Measurements from ENCODE around the gene FOSL2.

FOSL2 gene

DNA sequence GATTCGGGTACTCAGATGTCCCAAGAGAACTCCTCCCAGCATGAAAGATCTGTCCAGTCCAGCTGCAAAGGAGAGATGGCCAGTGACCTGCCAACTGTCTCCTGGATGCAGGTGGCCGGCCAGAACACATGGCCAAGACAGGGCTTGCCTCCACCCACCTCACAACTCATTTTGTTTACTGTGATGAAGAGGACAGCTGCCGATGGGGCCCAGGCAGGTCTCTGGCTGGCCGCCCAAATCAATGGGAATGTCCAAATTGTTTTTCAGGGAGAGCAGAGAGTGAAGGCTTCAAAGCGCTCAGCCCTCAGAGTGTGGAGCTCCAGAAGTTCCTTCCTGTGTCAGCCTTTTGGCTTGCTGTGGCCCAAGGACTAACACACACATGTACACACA lies 41.9 kb downstream of the FOSL2 start:
- peaks cover 27% of the 10 kb centered on the region for H3K27me3 Mint-ChIP-seq
- no peaks in the 10 kb centered on the region for H3K4me1 Mint-ChIP-seq
- H3K4me3 Mint-ChIP-seq: no peak overlapping the region
- H3K36me3 Mint-ChIP-seq: no peaks in the 10 kb centered on the region
- no peak overlapping the region for H3K27ac Mint-ChIP-seq
- no peaks in the 10 kb centered on the region for H3K9me3 Mint-ChIP-seq
- no peak for ATAC-seq

DNA sequence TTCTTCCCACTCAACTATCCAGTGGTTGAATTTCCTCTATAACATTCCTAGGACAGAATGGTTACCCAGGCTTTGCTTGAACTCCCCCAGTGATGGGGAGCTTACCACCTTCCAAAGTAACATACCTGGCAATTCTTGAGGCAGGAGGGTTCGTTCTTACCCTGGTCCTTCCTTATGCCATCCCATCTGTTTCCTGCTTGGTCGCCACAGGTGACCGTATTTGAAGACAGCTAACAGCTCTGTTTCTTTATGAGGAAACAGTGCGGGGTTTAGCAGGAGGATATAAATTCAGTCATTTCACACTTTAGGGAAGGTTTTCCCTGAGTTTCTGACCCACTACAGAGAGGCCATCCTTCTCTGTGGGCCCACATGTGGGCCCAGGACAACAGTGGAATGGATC lies 42.6 kb downstream of the FOSL2 start:
- no peak for ATAC-seq
- H3K36me3 Mint-ChIP-seq: no peaks in the 10 kb centered on the region
- H3K27me3 Mint-ChIP-seq: peaks cover 27% of the 10 kb centered on the region
- no peak overlapping the region for H3K27ac Mint-ChIP-seq
- H3K4me3 Mint-ChIP-seq: no peak overlapping the region
- H3K9me3 Mint-ChIP-seq: no peaks in the 10 kb centered on the region
- H3K4me1 Mint-ChIP-seq: no peaks in the 10 kb centered on the region

DNA sequence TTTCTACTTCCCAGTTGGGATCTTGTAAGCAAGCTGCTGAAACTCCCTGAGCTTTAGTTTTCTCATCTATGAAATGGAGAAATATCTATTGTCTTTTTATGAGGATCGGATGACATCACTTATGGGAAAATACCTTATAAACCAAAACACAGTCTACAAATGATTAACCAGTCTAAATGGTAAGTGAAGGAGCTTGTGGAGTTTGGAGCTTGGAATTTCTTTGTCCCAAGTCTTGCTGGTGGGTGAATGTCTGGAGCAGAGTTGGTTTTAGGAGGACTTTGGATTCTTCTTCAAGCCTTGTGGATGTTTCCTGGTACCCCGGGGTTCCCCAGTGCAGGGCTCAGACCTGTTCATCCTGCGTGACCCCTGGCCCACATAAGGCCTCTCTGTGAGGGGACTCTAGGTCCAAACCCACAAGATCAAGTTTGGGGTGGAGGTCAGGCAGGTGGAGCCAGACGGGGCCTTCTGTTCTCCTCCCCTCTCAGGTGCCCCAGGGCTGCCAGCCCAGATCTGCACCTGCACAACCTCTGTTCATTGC lies 43.2 kb downstream of the FOSL2 start:
- no peaks in the 10 kb centered on the region for H3K4me1 Mint-ChIP-seq
- H3K27ac Mint-ChIP-seq: no peak overlapping the region
- H3K36me3 Mint-ChIP-seq: no peaks in the 10 kb centered on the region
- no peak overlapping the region for H3K4me3 Mint-ChIP-seq
- H3K9me3 Mint-ChIP-seq: no peaks in the 10 kb centered on the region
- no peak for ATAC-seq
- peaks cover 27% of the 10 kb centered on the region for H3K27me3 Mint-ChIP-seq

DNA sequence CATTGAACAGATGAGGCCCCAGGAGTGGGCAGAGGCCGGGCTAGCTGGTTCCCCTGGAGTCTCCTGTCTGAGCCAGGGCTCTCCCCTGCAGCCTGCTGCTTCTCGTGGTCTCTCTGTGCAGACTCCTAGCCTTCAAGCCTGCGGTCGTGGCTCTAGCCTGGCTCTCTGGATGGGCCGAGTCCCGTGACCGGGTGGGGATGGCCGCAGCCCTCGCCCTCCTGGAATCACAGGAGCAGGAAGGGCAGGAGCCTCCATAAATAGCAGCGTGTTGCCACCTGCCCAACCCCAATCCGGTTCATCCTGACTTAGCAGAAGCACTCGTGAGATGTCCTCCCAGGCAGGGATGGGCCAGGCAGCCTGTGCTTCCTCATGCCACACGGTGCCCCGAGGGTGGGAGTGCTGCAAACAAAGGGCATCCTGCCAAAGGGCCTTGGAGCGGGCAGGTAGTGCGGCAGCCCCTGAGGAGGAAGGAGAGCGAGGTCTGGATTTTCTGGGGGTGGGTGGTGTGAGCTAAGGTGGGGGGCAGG lies 43.9 kb downstream of the FOSL2 start:
- peaks cover 21% of the 10 kb centered on the region for H3K27me3 Mint-ChIP-seq
- H3K27ac Mint-ChIP-seq: no peak overlapping the region
- H3K4me3 Mint-ChIP-seq: no peak overlapping the region
- H3K36me3 Mint-ChIP-seq: no peaks in the 10 kb centered on the region
- no peak for ATAC-seq
- no peaks in the 10 kb centered on the region for H3K4me1 Mint-ChIP-seq
- H3K9me3 Mint-ChIP-seq: no peaks in the 10 kb centered on the region

DNA sequence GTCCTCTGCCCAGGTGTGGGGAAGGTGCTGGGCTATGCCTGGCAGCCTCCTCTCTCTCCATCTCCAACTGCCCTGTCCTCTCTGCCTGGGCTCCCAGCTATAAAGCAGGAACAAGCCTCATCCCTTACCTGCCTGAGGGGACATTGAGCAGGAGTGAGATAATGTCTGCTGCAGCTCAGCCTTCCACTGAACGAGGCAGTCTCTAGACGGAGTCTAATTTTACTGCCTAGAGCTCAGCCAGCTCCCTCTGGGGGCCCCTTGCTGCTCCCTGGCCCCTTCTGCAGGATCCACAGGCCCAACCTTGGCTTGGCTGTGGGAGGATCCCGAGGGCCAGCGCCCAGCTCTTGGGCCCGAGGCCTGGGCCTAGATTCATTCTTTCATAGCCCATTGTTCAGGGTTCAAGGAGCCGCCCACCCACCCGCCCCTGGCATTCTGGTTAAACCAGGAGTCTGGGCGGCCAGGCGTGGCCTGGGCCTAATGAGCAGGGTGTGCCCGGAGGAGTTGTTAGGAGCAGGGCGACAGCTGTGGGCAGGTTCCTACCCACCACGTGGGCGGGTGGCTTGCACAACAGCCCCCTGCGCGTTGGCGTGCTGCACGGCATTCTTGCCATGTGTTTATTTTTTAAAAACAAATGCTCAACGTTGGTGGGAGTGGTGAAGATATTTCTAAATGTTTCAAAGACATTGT lies 44.6 kb downstream of the FOSL2 start:
- Mint-ChIP-seq H3K9me3 (peaks cover 4% of the 10 kb centered on the region), H3K27ac (no peak overlapping the region), H3K4me1 (no peaks in the 10 kb centered on the region), H3K36me3 (no peaks in the 10 kb centered on the region), H3K4me3 (no peak overlapping the region), H3K27me3 (peaks cover 14% of the 10 kb centered on the region)
- ATAC-seq: no peak

DNA sequence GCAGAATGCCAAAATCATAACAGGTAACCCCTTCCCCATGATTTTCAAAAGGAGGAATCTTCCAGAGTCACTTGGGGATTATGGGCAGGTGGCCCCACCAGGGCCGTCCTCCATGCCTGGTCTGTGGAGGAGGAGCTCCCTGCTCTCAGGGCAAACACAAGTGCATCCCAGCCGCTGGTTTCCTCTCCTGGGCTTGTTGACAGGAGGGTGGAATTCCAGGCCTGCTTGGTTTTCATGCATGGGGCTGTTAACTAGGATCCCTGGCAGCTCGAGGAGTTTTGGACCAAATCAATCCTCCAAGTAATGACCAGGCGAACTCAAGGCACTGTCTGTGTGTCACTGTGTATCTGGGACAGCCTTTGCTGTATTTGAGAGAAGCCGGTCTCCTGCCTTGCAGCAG lies 45.3 kb downstream of the FOSL2 start:
- H3K27ac Mint-ChIP-seq: no peak overlapping the region

DNA sequence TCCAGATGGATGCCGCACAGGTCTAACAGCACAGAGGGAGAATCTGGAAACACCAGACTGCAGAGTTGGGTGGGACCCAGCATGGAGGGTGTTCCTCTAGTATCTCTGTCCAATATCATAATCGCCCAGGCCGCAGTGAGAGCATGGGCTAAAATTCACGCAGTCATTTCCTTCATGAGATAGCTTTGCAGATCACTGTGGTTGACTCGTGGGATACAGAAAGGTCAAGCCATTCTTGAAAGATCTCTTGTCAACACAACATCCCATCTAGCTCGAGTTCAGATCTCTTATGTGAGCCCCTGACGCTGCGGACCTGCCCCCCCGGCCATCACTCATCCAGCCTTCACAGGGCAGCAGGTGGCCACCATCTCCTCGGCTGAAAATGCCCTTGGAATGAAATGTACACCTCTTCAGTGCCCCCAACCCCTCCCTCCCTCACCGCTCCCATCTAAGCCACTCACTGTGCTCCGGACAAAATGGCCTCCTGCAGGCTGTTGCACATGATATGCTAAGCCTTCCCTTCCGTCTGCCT lies 45.9 kb downstream of the FOSL2 start:
- Mint-ChIP-seq H3K9me3 (peaks cover 4% of the 10 kb centered on the region), H3K27ac (no peak overlapping the region), H3K4me1 (no peaks in the 10 kb centered on the region), H3K27me3 (peaks cover 8% of the 10 kb centered on the region), H3K4me3 (no peak overlapping the region), H3K36me3 (no peaks in the 10 kb centered on the region)
- no peak for ATAC-seq

More for the DNA sequence above, 45.3 kb downstream of the FOSL2 start:
- Mint-ChIP-seq H3K4me1 (no peaks in the 10 kb centered on the region), H3K4me3 (no peak overlapping the region), H3K27me3 (peaks cover 9% of the 10 kb centered on the region), H3K9me3 (peaks cover 4% of the 10 kb centered on the region), H3K36me3 (no peaks in the 10 kb centered on the region)
- no peak for ATAC-seq

DNA sequence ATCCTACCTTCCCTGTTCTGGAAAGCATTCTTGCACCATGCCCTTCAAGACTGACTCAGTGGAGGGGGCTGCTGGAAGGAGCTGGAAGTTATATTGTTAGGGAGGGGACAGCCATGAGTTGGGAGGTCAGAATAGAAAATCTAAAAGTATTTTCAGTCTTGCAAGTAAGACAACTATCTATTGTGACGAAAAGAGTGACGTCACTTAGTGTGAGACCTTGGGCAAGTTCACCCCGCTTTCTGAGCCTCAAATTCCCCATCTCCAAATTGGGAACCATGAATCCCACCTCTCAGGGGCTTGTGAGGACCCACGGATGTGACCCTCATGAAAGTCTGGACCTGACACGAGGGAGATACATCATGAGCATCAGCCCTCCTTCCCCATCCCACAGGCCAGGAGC lies 46.5 kb downstream of the FOSL2 start:
- peaks cover 4% of the 10 kb centered on the region for H3K9me3 Mint-ChIP-seq
- ATAC-seq: no peak
- no peaks in the 10 kb centered on the region for H3K36me3 Mint-ChIP-seq
- no peak overlapping the region for H3K27ac Mint-ChIP-seq
- H3K4me3 Mint-ChIP-seq: no peak overlapping the region
- peaks cover 3% of the 10 kb centered on the region for H3K27me3 Mint-ChIP-seq
- no peaks in the 10 kb centered on the region for H3K4me1 Mint-ChIP-seq

DNA sequence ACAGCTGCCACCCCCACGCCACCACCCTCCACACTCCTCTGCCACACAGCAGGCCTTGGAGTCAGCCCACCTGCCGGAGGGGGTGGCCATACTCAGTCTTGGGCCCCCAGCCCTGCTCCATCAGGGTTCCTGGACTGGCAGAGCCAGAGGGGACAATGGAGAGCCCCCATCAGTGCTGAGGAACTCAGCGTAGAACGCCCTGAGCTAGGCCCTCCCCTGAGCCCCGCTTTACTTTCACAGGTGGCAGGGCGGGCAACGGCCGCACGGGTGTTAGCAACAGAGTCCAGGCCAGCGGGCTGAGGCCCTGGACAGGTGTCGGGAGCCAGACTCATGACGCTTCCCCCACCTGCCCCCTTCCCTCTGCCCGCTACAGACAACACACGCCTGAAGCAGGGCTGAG lies 47.1 kb downstream of the FOSL2 start:
- H3K36me3 Mint-ChIP-seq: no peaks in the 10 kb centered on the region
- no peak overlapping the region for H3K4me3 Mint-ChIP-seq
- no peak overlapping the region for H3K27ac Mint-ChIP-seq
- peaks cover 4% of the 10 kb centered on the region for H3K9me3 Mint-ChIP-seq
- no peak for ATAC-seq
- H3K4me1 Mint-ChIP-seq: no peaks in the 10 kb centered on the region
- H3K27me3 Mint-ChIP-seq: no peaks in the 10 kb centered on the region

DNA sequence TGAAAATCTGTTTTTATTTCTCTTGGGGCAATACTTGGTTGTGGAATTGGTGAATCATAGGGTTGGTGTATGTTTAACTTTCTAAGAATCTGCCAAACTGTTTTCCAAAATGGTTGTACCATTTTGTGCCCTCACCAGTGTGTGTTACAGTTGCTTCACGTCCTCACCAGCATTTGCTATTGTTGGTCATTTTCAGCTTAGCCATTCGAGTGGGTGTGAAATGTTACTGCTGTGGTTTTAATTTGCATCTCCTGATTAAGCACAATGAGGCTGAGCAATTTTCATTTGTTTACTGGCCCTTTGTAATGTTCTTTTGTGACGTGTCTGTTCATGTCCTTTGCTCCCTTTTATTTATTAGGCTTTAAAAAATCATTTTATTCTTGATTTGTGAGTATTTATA lies 49.7 kb downstream of the FOSL2 start:
- Mint-ChIP-seq H3K27ac (no peak overlapping the region), H3K4me1 (no peaks in the 10 kb centered on the region), H3K36me3 (no peaks in the 10 kb centered on the region), H3K27me3 (no peaks in the 10 kb centered on the region), H3K4me3 (no peak overlapping the region), H3K9me3 (peaks cover 4% of the 10 kb centered on the region)
- ATAC-seq: no peak

DNA sequence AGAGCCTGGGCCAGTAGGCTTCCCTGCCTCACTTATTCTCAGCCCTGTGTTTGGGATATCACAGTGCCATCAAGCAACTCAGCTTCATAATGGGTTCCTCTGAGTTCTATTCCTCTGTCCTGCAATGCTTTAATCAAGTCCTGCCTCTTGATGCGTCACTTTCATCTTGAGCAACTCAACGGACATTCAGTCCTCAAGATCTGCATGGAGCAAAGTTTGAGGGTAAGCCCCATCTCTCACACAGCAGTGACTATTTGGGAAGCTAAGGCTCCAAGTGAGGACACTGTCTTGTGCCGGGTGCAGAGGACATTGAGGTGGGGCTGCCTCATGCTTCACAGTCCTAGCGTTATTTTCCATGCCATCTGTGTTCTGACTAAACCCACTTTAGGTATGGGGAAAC lies 52.3 kb downstream of the FOSL2 start:
- Mint-ChIP-seq H3K27ac (no peak overlapping the region), H3K27me3 (no peaks in the 10 kb centered on the region), H3K36me3 (no peaks in the 10 kb centered on the region), H3K4me3 (no peak overlapping the region), H3K9me3 (peaks cover 4% of the 10 kb centered on the region), H3K4me1 (peaks cover 19% of the 10 kb centered on the region)
- ATAC-seq: no peak

DNA sequence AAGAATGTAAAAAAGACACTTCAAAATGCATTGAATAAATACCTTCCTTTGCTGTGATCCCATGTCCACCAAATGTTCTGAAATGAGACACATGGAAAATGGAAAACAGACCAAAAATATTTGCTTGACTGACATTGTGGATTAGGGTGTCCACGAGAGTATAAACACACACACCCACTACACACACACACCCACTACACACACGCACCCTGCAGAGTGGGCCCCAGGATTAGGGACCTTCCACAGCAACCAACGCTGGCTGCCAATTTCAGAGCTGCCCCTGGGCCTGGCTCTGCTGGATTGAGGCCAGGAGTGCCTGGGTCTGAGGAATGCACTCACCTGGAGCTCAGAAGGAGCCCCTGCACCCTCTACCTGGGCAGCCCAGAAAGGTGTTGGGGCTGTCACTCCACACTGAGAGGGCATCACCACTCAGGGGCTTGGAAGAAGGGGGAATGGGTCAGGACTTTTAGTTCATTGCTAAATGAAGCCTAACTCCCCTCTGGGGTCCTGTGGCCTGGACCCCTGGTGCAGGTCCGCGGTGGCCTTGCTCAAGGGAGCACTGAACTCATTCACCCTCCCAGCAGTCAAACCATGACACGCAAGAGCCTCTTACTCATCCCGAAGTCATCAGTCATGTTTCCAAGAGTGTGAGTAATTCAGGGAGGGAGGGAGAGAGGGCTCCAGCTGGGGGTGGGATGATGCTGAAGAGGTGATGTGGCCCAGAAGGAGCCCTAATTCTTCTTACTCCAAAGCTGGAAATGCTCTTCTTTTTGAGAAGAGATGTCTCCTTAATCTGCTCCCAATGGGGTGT lies 53.0 kb downstream of the FOSL2 start:
- Mint-ChIP-seq H3K4me1 (peaks cover 26% of the 10 kb centered on the region), H3K9me3 (peaks cover 4% of the 10 kb centered on the region), H3K27ac (no peak overlapping the region), H3K27me3 (no peaks in the 10 kb centered on the region), H3K36me3 (no peaks in the 10 kb centered on the region), H3K4me3 (no peak overlapping the region)
- no peak for ATAC-seq

DNA sequence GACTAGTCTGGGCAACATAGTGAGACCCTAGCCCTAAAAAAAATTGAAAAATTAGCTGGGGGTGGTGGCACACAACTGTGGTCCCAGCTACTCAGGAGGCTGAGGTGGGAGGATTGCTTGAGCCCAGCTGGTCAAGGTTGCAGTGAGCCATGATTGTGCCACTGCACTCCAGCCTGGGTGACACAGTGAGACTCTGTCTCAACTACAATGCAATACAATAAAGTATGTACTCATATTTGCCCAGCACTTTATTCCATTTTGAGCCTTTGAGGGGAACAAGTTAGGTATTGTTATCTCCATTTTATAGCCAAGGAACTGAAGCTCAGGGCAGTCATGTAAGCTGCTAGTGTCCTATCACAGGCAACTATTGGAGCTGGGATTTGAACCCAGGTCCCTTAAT lies 53.9 kb downstream of the FOSL2 start:
- H3K4me3 Mint-ChIP-seq: no peak overlapping the region
- peaks cover 26% of the 10 kb centered on the region for H3K4me1 Mint-ChIP-seq
- ATAC-seq: no peak
- no peaks in the 10 kb centered on the region for H3K36me3 Mint-ChIP-seq
- H3K9me3 Mint-ChIP-seq: peaks cover 4% of the 10 kb centered on the region
- H3K27me3 Mint-ChIP-seq: no peaks in the 10 kb centered on the region
- H3K27ac Mint-ChIP-seq: no peak overlapping the region

DNA sequence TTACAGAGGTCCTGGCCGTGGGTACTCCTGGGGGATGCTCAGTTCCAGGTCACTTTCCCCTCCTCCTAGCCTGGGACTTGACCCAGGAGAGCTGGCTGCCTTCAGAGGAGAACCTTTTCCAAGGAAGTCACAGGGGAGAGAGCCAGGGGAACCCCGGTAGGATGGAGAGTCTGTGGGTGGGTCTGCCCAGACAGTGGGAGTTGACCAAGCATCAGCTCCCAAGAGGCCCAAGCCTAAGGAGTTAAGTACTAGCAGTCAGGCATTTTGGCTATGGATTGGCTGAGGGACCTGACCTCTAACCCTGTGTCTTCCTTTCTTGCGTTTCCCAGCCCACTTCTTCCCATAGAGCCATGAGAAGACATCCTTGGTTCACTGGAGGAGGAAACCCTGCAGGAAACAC lies 54.4 kb downstream of the FOSL2 start:
- H3K27ac Mint-ChIP-seq: no peak overlapping the region
- no peaks in the 10 kb centered on the region for H3K36me3 Mint-ChIP-seq
- H3K4me1 Mint-ChIP-seq: peaks cover 26% of the 10 kb centered on the region
- no peaks in the 10 kb centered on the region for H3K9me3 Mint-ChIP-seq
- no peak for ATAC-seq
- no peaks in the 10 kb centered on the region for H3K27me3 Mint-ChIP-seq
- H3K4me3 Mint-ChIP-seq: no peak overlapping the region

DNA sequence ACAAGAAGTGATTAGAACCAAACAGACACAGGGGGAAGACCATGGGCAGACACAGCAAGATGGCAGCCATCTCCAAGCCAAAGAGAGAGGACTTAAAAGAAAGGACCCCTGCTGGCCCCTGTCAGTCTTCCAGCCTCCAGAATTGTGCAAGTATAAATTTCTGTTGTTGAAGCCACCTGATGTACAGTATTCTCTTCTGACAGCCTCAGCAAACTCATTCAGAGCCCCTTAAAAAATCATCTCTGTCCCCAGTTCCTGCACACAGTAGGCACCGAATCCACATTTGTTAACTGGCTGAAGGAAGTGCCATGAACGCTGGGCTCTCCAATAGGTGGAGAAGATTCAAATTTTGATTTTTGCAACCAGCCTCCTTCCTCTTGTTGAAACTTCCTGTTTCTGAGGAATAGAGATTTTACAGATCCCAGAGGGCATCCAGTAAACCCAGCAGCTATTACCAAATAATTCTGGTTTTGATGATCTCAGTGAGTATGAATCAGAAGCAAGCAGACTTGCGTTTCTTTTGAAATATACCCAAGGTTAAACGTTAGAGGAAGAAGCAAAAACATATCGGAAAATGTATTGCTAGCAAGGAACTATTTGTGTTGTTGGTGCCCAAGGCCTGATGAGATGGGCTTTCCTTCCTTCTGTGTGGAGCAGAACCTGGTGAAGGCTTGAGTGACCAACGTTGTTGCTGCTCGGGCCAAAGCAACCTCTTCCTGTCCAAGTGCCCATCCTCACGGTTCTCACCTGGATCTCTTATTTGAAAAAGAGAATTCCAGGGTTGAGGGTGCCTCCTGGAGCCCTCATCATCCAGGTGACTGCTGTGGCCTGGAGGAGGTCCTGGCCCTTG lies 55.5 kb downstream of the FOSL2 start:
- Mint-ChIP-seq H3K27me3 (no peaks in the 10 kb centered on the region), H3K27ac (no peak overlapping the region), H3K4me1 (peaks cover 26% of the 10 kb centered on the region), H3K36me3 (no peaks in the 10 kb centered on the region), H3K9me3 (no peaks in the 10 kb centered on the region), H3K4me3 (no peak overlapping the region)
- no peak for ATAC-seq

All from stimulated activated memory B cell treated with anti-CD40 and anti-IgM and Interleukin-4, amounts not matched to agents 10 μg/mL and 1 μg/mL and 100 μg/mL, for 72 hours (primary cell).